ENCODE data around the gene HOXC12. TPM values are rescaled to one million over a fixed set of nuclear protein-coding genes. Genes with fewer than 3 reads are reported as not detected.
A peak's percentile ranks its signal among the peaks of the same experiment; 100 is the strongest.

Gene HOXC12
- total RNA-seq, 1 experiment from 2014 or later: 5.1 TPM

GRCh38 chr12:53976172-53976822, 21.6 kb downstream of the HOXC12 start:
- Histone ChIP-seq H3K36me3 (ENCODE audit: control insufficient read depth, insufficient read depth, low read length) (no peaks in the 10 kb centered on the region), H3K9me3 (ENCODE audit: control insufficient read depth, insufficient read depth, low read depth, low read length) (no peaks in the 10 kb centered on the region), H3K4me3 (ENCODE audit: low read depth in 2 of 2, low read length in 2 of 2) (peak overlapping the region; percentile 77 to 85), H3K27me3 (ENCODE audit: control insufficient read depth, insufficient read depth, low read length) (no peaks in the 10 kb centered on the region), H3K27ac (ENCODE audit: low read length) (peak overlapping the region; percentile 100), H3K4me1 (ENCODE audit: control insufficient read depth, insufficient read depth, low read length) (peaks cover 68% of the 10 kb centered on the region)
- intact Hi-C loops (cut with micrococcal nuclease; ENCODE audit: unreplicated experiment) (no loop called here), in situ Hi-C loops (cut with HindIII; ENCODE audit: low pct_unique_long_range_greater_than_20kb, low sequenced_read_pairs) (no loop called here)
- TF ChIP-seq SIN3A (IDR thresholded peaks at IDR 0.05; ENCODE audit: borderline replicate concordance, insufficient read depth, low read depth, low read length) (no peak), TCF7L2 (IDR thresholded peaks at IDR 0.05; ENCODE audit: low read depth, low read length) (no peak), CTCF (IDR thresholded peaks at IDR 0.05) (no peak), POLR2AphosphoS5 (IDR thresholded peaks at IDR 0.05; ENCODE audit: low read depth, low read length) (no peak), REST (IDR thresholded peaks at IDR 0.05; ENCODE audit: insufficient read depth in 1 of 2, low read depth in 2 of 2, low read length in 1 of 2) (no peak)
- POLR2A ChIA-PET: interaction anchor here (0.5 to 1.1 kb wide), 4 partner anchors 24 to 311 kb away, joined by 3 to 8 read pairs (median 5); partner anchors contain the start of gene HOXC9
- CTCF ChIA-PET: interaction anchor here (0.5 to 1.0 kb wide), 3 partner anchors 146 to 227 kb away, joined by 3 to 5 read pairs (median 4); no protein-coding TSS in a partner anchor
- ATAC-seq (no peak; the same call in 1 of the 2 replicates), DNase-seq (ENCODE audit: low read depth, low spot score) (no peak)
- no TSS peak for BruUV-seq (replicated peaks)

GRCh38 chr12:53976823-53977595, 22.3 kb downstream of the HOXC12 start:
- no peak for DNase-seq (ENCODE audit: low read depth, low spot score)
- ATAC-seq: no peak
- intact Hi-C loops (cut with micrococcal nuclease; ENCODE audit: unreplicated experiment) (no loop called here), in situ Hi-C loops (cut with HindIII; ENCODE audit: low pct_unique_long_range_greater_than_20kb, low sequenced_read_pairs) (no loop called here)
- Histone ChIP-seq H3K27ac (ENCODE audit: low read length) (peak overlapping the region; percentile 100), H3K27me3 (ENCODE audit: control insufficient read depth, insufficient read depth, low read length) (no peaks in the 10 kb centered on the region), H3K36me3 (ENCODE audit: control insufficient read depth, insufficient read depth, low read length) (no peaks in the 10 kb centered on the region), H3K9me3 (ENCODE audit: control insufficient read depth, insufficient read depth, low read depth, low read length) (no peaks in the 10 kb centered on the region), H3K4me1 (ENCODE audit: control insufficient read depth, insufficient read depth, low read length) (peaks cover 63% of the 10 kb centered on the region), H3K4me3 (ENCODE audit: low read depth in 2 of 2, low read length in 2 of 2) (peak overlapping the region; percentile 77 to 85; a peak in 3 of 4 replicates)
- TF ChIP-seq CTCF (IDR thresholded peaks at IDR 0.05) (no peak), TCF7L2 (IDR thresholded peaks at IDR 0.05; ENCODE audit: low read depth, low read length) (no peak), POLR2AphosphoS5 (IDR thresholded peaks at IDR 0.05; ENCODE audit: low read depth, low read length) (no peak), SIN3A (IDR thresholded peaks at IDR 0.05; ENCODE audit: borderline replicate concordance, insufficient read depth, low read depth, low read length) (no peak), REST (IDR thresholded peaks at IDR 0.05; ENCODE audit: insufficient read depth in 1 of 2, low read depth in 2 of 2, low read length in 1 of 2) (no peak)
- POLR2A ChIA-PET: interaction anchor here (0.6 to 1.1 kb wide), 3 partner anchors 23 to 270 kb away, joined by 4 to 9 read pairs (median 8); partner anchors contain the start of genes HOXC13 and HOXC9
- BruUV-seq (replicated peaks): no TSS peak
- CTCF ChIA-PET: interaction anchor here (0.7 to 1.0 kb wide), 2 partner anchors 147 to 220 kb away, joined by 3 to 5 read pairs; no protein-coding TSS in a partner anchor

Data from Panc1 (cell line).